ENCODE data around the gene LIMD2.

Gene LIMD2

GRCh38 chr17:63693411-63694113 is 6.4 kb downstream of the LIMD2 start:
- DNase-seq (ENCODE audit: low read depth in 1 of 2, low spot score in 1 of 2) = no peak
- H3K27ac ChIP-seq (replicated peaks) = no peak overlapping the region
- TF ChIP-seq SPI1 (IDR thresholded peaks at IDR 0.05; ENCODE audit: borderline replicate concordance, low read depth) = no peak
- no peak for TF ChIP-seq GABPA (IDR thresholded peaks at IDR 0.05; ENCODE audit: low read depth)
- TF ChIP-seq POLR2AphosphoS5 (IDR thresholded peaks at IDR 0.05; ENCODE audit: low read depth) = no peak; the same call in 1 of the 2 replicates
- TF ChIP-seq CTCF (IDR thresholded peaks at IDR 0.05; ENCODE audit: insufficient read depth, low read length) = no peak
- TF ChIP-seq REST (IDR thresholded peaks at IDR 0.05; ENCODE audit: insufficient replicate concordance, low read depth) = no peak

GRCh38 chr17:63692195-63692816 is 7.6 kb downstream of the LIMD2 start:
- TF ChIP-seq SPI1 (IDR thresholded peaks at IDR 0.05; ENCODE audit: borderline replicate concordance, low read depth) (no peak), POLR2AphosphoS5 (IDR thresholded peaks at IDR 0.05; ENCODE audit: low read depth) (no peak), GABPA (IDR thresholded peaks at IDR 0.05; ENCODE audit: low read depth) (no peak), REST (IDR thresholded peaks at IDR 0.05; ENCODE audit: insufficient replicate concordance, low read depth) (no peak), CTCF (IDR thresholded peaks at IDR 0.05; ENCODE audit: insufficient read depth, low read length) (no peak)
- Histone ChIP-seq H3K27ac (replicated peaks) (no peak overlapping the region), H3K4me3 (replicated peaks; ENCODE audit: insufficient read depth, low read length) (no peak overlapping the region), H3K27me3 (ENCODE audit: insufficient read depth, poor library complexity, severe bottlenecking) (no peaks in the 10 kb centered on the region)
- no peak for DNase-seq (ENCODE audit: low read depth in 1 of 2, low spot score in 1 of 2)

More at GRCh38 chr17:63693411-63694113, 6.4 kb downstream of the LIMD2 start:
- no peak overlapping the region for H3K4me3 ChIP-seq (replicated peaks; ENCODE audit: insufficient read depth, low read length)
- no peaks in the 10 kb centered on the region for H3K27me3 ChIP-seq (ENCODE audit: insufficient read depth, poor library complexity, severe bottlenecking)

GRCh38 chr17:63689479-63689878 is 10.4 kb downstream of the LIMD2 start:
- no peak for DNase-seq (ENCODE audit: low read depth in 1 of 2, low spot score in 1 of 2)
- no peak overlapping the region for H3K4me3 ChIP-seq (replicated peaks; ENCODE audit: insufficient read depth, low read length)
- no peak overlapping the region for H3K27ac ChIP-seq (replicated peaks)
- H3K27me3 ChIP-seq (ENCODE audit: insufficient read depth, poor library complexity, severe bottlenecking) = no peaks in the 10 kb centered on the region
- no peak for TF ChIP-seq CTCF (IDR thresholded peaks at IDR 0.05; ENCODE audit: insufficient read depth, low read length)
- TF ChIP-seq SPI1 (IDR thresholded peaks at IDR 0.05; ENCODE audit: borderline replicate concordance, low read depth) = no peak
- TF ChIP-seq GABPA (IDR thresholded peaks at IDR 0.05; ENCODE audit: low read depth) = no peak
- no peak for TF ChIP-seq REST (IDR thresholded peaks at IDR 0.05; ENCODE audit: insufficient replicate concordance, low read depth)
- no peak for TF ChIP-seq POLR2AphosphoS5 (IDR thresholded peaks at IDR 0.05; ENCODE audit: low read depth)

Data from HL-60 (cell line).